ENCODE results near the gene BLOC1S5.

DNA sequence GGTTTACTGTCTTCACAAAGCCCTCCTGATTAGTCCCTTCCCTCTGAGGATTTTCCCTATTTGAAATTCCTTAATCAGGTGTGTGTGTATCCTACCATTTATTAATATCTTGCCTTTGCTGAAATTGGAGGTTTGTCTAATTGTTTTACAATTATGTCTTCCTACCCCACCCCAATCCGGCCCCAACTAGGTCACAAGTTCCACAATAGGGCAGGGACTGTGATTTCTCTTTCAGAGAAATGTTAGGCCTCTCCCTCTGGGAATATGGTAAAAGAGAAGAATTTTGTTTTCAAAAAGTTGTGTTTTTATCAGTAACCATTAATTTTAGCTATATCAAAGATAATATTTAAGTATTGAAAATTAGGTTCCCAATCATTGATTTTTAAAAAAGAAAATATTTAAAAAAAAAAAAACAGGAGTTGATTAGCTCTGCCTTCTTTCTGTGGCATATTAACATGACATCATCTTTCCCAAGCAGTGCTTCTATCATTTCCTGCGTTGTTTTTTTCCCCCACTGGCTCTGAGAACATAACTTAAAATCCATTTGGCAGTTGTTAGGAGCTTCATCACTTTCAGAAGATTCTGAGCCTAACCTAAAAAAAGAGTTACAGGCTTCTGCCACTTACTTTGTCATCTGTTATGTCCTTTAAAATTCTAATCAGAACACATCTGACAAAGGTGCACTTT is 36.1 kb downstream of the BLOC1S5 start:
- TF ChIP-seq REST (IDR thresholded peaks at IDR 0.05; ENCODE audit: low read depth, low read length) (no peak), SIN3A (IDR thresholded peaks at IDR 0.05; ENCODE audit: borderline replicate concordance, low read depth, low read length) (no peak), CHD2 (IDR thresholded peaks at IDR 0.05; ENCODE audit: low read length, partially characterized antibody) (no peak), SMC3 (IDR thresholded peaks at IDR 0.05; ENCODE audit: low read depth, low read length) (no peak), EP300 (IDR thresholded peaks at IDR 0.05; ENCODE audit: borderline replicate concordance in 1 of 2, low read depth in 1 of 2, low read length in 1 of 2) (no peak)
- TF ChIP-seq, protein P1, sequence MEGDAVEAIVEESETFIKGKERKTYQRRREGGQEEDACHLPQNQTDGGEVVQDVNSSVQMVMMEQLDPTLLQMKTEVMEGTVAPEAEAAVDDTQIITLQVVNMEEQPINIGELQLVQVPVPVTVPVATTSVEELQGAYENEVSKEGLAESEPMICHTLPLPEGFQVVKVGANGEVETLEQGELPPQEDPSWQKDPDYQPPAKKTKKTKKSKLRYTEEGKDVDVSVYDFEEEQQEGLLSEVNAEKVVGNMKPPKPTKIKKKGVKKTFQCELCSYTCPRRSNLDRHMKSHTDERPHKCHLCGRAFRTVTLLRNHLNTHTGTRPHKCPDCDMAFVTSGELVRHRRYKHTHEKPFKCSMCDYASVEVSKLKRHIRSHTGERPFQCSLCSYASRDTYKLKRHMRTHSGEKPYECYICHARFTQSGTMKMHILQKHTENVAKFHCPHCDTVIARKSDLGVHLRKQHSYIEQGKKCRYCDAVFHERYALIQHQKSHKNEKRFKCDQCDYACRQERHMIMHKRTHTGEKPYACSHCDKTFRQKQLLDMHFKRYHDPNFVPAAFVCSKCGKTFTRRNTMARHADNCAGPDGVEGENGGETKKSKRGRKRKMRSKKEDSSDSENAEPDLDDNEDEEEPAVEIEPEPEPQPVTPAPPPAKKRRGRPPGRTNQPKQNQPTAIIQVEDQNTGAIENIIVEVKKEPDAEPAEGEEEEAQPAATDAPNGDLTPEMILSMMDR (IDR thresholded peaks at IDR 0.05), result no peak

All from SK-N-SH (cell line).